WTC11 (cell line): ENCODE measurements around the gene RARS2. TPM values are rescaled to one million over a fixed set of nuclear protein-coding genes. Genes with fewer than 3 reads are reported as not detected.

Experiments
- ATAC-seq: fragments of 200-7000 bp; cut with Tn5 transposase; 2 replicates; pipeline ENCODE4 v1.10.0; 2021; ENCODE audit warnings: mild to moderate bottlenecking, moderate library complexity
- CTCF ChIA-PET: fragments of 300-600 bp; sonication (Branson Sonifier 250); formaldehyde crosslinking; loops from one replicate; lab custom pipeline; 2021; ENCODE audit warnings: antibody characterized with exemption; lab: Charles Lee
- POLR2A ChIA-PET: fragments of 350-600 bp; sonication (Branson Sonifier 250); formaldehyde crosslinking; loops from one replicate; lab custom pipeline; 2021; ENCODE audit warnings: antibody characterized with exemption; lab: Charles Lee
- DNase-seq: peaks from one replicate; pipeline ENCODE4 v3.0.0; 2021; ENCODE audit warnings: low spot score
- H3K27ac Mint-ChIP-seq: 2 replicates; pipeline ENCODE4 v1.8.0; 2021; ENCODE audit warnings: mixed read lengths
- H3K27me3 Mint-ChIP-seq: 2 replicates; pipeline ENCODE4 v1.8.0; 2021; ENCODE audit warnings: low read depth, mild to moderate bottlenecking, moderate library complexity, mixed read lengths
- H3K36me3 Mint-ChIP-seq: 2 replicates; pipeline ENCODE4 v1.8.0; 2021; ENCODE audit warnings: mixed read lengths
- H3K4me1 Mint-ChIP-seq: 2 replicates; pipeline ENCODE4 v1.8.0; 2022; ENCODE audit warnings: mixed read lengths
- H3K4me3 Mint-ChIP-seq: 2 replicates; pipeline ENCODE4 v1.8.0; 2021; ENCODE audit warnings: mild to moderate bottlenecking, moderate library complexity, mixed read lengths
- H3K9me3 Mint-ChIP-seq: 2 replicates; pipeline ENCODE4 v1.8.0; 2021; ENCODE audit warnings: mixed read lengths
- CREM ChIP-seq: sonication (generic); formaldehyde crosslinking; IDR thresholded peaks from 2 replicates; pipeline ENCODE4 v1.8.1; 2022; ENCODE audit warnings: mild to moderate bottlenecking, missing genetic modification reagents, moderate library complexity
- ESRRA ChIP-seq: sonication (generic); formaldehyde crosslinking; IDR thresholded peaks from 2 replicates; pipeline ENCODE4 v1.8.1; 2022; ENCODE audit warnings: mild to moderate bottlenecking, missing genetic modification reagents, borderline replicate concordance
- FOXP1 ChIP-seq: sonication (generic); formaldehyde crosslinking; IDR thresholded peaks from 2 replicates; pipeline ENCODE4 v1.8.0; 2022; ENCODE audit warnings: missing genetic modification reagents, mild to moderate bottlenecking, moderate library complexity, borderline replicate concordance
- GABPB1 ChIP-seq: sonication (generic); formaldehyde crosslinking; IDR thresholded peaks from 2 replicates; pipeline ENCODE4 v1.8.1; 2023; ENCODE audit warnings: mild to moderate bottlenecking, missing genetic modification reagents
- IRF2 ChIP-seq: sonication (generic); formaldehyde crosslinking; IDR thresholded peaks from 2 replicates; pipeline ENCODE4 v1.8.0; 2022; ENCODE audit warnings: low read depth, missing genetic modification reagents, borderline replicate concordance
- NR3C1 ChIP-seq: sonication (generic); formaldehyde crosslinking; conservative IDR thresholded peaks from 2 replicates; pipeline ENCODE4 v1.8.1; 2023; ENCODE audit warnings: low read depth, mild to moderate bottlenecking, missing genetic modification reagents
- SMAD3 ChIP-seq: sonication (generic); formaldehyde crosslinking; IDR thresholded peaks from 2 replicates; pipeline ENCODE4 v1.8.0; 2022; ENCODE audit warnings: missing genetic modification reagents, mild to moderate bottlenecking, borderline replicate concordance
- SP1 ChIP-seq: sonication (generic); formaldehyde crosslinking; conservative IDR thresholded peaks from 2 replicates; pipeline ENCODE4 v1.8.1; 2022; ENCODE audit warnings: missing genetic modification reagents
- ZNF263 ChIP-seq: sonication (generic); formaldehyde crosslinking; IDR thresholded peaks from 2 replicates; pipeline ENCODE4 v1.8.1; 2022; ENCODE audit warnings: low read depth, mild to moderate bottlenecking, moderate library complexity, missing genetic modification reagents
- total RNA-seq: library from RNA; stranded (reverse); gene quantifications from 3 replicates; pipeline ENCODE4 v1.2.3, GENCODE V29; 2021
- TF ChIP-seq, protein P1 (sequence below): sonication (generic); formaldehyde crosslinking; IDR thresholded peaks from 2 replicates; pipeline ENCODE4 v1.8.1; 2023; ENCODE audit warnings: mild to moderate bottlenecking, moderate library complexity, missing genetic modification reagents
- TF ChIP-seq, protein P2 (sequence below): sonication (generic); formaldehyde crosslinking; IDR thresholded peaks from 2 replicates; pipeline ENCODE4 v1.8.0; 2022; ENCODE audit warnings: mild to moderate bottlenecking, missing genetic modification reagents
- TF ChIP-seq, protein P3 (sequence below): fragments of 200-600 bp; IDR thresholded peaks from 2 replicates; pipeline ENCODE4 v1.8.0; 2022; ENCODE audit warnings: antibody characterized with exemption
- TF ChIP-seq, protein P4 (sequence below): sonication (generic); formaldehyde crosslinking; IDR thresholded peaks from 2 replicates; pipeline ENCODE4 v1.8.0; 2023; ENCODE audit warnings: missing genetic modification reagents, mild to moderate bottlenecking, borderline replicate concordance
- TF ChIP-seq, protein P5 (sequence below): sonication (generic); formaldehyde crosslinking; conservative IDR thresholded peaks from 2 replicates; pipeline ENCODE4 v1.8.1; 2022; ENCODE audit warnings: mild to moderate bottlenecking, missing genetic modification reagents
- TF ChIP-seq, protein P6 (sequence below): sonication (generic); formaldehyde crosslinking; IDR thresholded peaks from 2 replicates; pipeline ENCODE4 v1.8.0; 2022; ENCODE audit warnings: mild to moderate bottlenecking, missing genetic modification reagents

Gene RARS2
- total RNA-seq, 1 experiment from 2014 or later: 32.9 TPM

DNA sequence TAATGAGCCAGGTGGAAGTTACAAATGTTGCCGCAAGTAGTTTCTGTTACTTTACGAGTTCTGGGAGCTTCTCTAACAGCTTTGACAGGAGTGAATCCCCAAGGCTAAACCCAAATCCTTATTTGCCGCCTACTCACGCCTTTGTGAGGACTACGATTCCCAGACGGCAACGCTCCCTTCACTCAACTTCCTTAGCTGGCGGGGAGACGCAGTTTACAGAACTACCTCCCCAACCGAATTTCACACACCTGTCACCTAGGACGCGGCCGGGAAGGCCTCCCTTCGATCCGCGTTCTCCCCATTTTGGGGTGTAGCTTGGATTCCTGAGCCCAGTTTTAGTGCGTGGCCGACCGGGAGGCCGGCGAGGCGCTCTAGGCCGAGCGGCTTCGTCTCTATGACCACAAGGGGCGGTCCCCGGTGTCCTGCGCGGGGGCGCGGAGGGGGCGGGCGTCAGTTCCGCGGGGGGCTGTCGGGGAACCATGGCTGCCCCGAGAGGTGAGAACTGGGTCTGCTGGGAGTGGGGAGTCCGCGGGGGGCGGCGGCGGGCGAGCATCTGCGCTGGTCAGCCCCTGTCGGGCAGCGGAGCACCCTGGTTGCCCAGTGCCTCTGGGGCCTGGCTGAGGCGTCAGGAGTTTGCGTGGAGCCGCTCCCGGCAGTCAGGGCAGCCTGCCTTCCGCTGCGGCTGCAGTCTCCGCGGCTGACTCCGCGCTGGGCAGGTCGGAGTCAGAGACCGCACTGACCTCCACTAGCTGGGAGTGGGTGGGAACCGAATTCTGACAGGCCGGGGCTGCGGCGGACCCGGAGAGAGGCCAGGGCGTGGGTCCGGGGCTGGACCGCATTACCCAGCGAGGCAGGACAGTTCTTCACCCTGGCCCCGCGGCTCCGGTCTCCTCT, 117.0 kb downstream of the RARS2 start, which contains the start of gene SLC35A1:
SLC35A1 (plus strand) TSS at position 450 of the 894 bp plus-strand sequence; CDS start at position 480, 30 bp downstream.
- DNase-seq (peak; percentile 79), ATAC-seq (peak; percentile 84)
- H3K27ac Mint-ChIP-seq: peak within 1 kb of the TSS; percentile 97; the same call in 1 of the 2 replicates
- no peaks in the 10 kb centered on the region for H3K27me3 Mint-ChIP-seq
- H3K4me1 Mint-ChIP-seq: peaks cover 7% of the 10 kb centered on the region
- H3K9me3 Mint-ChIP-seq: no peaks in the 10 kb centered on the region
- no peaks in the 10 kb centered on the region for H3K36me3 Mint-ChIP-seq
- TF ChIP-seq ZNF263 (no peak), SMAD3 (CRISPR knock-in tag) (0 out of 2 replicates have a peak, but pooled peaks have one; percentile 44), ESRRA (CRISPR knock-in tag) (0 out of 2 replicates have a peak, but pooled peaks have one; percentile 53), FOXP1 (CRISPR knock-in tag) (peak; percentile 52; the same call in 1 of the 2 replicates), SP1 (CRISPR knock-in tag) (peak; percentile 92), CREM (CRISPR knock-in tag) (peak; percentile 53; the same call in 1 of the 2 replicates), IRF2 (CRISPR knock-in tag) (no peak), GABPB1 (peak; percentile 55; the same call in 1 of the 2 replicates), NR3C1 (CRISPR knock-in tag) (no peak)
- TF ChIP-seq, protein P1, sequence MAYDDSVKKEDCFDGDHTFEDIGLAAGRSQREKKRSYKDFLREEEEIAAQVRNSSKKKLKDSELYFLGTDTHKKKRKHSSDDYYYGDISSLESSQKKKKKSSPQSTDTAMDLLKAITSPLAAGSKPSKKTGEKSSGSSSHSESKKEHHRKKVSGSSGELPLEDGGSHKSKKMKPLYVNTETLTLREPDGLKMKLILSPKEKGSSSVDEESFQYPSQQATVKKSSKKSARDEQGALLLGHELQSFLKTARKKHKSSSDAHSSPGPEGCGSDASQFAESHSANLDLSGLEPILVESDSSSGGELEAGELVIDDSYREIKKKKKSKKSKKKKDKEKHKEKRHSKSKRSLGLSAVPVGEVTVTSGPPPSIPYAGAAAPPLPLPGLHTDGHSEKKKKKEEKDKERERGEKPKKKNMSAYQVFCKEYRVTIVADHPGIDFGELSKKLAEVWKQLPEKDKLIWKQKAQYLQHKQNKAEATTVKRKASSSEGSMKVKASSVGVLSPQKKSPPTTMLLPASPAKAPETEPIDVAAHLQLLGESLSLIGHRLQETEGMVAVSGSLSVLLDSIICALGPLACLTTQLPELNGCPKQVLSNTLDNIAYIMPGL: peak; percentile 84; the same call in 1 of the 2 replicates
- TF ChIP-seq, protein P2, sequence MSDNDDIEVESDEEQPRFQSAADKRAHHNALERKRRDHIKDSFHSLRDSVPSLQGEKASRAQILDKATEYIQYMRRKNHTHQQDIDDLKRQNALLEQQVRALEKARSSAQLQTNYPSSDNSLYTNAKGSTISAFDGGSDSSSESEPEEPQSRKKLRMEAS (CRISPR knock-in tag): 0 out of 2 replicates have a peak, but pooled peaks have one; percentile 40
- TF ChIP-seq, protein P3, sequence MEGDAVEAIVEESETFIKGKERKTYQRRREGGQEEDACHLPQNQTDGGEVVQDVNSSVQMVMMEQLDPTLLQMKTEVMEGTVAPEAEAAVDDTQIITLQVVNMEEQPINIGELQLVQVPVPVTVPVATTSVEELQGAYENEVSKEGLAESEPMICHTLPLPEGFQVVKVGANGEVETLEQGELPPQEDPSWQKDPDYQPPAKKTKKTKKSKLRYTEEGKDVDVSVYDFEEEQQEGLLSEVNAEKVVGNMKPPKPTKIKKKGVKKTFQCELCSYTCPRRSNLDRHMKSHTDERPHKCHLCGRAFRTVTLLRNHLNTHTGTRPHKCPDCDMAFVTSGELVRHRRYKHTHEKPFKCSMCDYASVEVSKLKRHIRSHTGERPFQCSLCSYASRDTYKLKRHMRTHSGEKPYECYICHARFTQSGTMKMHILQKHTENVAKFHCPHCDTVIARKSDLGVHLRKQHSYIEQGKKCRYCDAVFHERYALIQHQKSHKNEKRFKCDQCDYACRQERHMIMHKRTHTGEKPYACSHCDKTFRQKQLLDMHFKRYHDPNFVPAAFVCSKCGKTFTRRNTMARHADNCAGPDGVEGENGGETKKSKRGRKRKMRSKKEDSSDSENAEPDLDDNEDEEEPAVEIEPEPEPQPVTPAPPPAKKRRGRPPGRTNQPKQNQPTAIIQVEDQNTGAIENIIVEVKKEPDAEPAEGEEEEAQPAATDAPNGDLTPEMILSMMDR: no peak
- TF ChIP-seq, protein P4, sequence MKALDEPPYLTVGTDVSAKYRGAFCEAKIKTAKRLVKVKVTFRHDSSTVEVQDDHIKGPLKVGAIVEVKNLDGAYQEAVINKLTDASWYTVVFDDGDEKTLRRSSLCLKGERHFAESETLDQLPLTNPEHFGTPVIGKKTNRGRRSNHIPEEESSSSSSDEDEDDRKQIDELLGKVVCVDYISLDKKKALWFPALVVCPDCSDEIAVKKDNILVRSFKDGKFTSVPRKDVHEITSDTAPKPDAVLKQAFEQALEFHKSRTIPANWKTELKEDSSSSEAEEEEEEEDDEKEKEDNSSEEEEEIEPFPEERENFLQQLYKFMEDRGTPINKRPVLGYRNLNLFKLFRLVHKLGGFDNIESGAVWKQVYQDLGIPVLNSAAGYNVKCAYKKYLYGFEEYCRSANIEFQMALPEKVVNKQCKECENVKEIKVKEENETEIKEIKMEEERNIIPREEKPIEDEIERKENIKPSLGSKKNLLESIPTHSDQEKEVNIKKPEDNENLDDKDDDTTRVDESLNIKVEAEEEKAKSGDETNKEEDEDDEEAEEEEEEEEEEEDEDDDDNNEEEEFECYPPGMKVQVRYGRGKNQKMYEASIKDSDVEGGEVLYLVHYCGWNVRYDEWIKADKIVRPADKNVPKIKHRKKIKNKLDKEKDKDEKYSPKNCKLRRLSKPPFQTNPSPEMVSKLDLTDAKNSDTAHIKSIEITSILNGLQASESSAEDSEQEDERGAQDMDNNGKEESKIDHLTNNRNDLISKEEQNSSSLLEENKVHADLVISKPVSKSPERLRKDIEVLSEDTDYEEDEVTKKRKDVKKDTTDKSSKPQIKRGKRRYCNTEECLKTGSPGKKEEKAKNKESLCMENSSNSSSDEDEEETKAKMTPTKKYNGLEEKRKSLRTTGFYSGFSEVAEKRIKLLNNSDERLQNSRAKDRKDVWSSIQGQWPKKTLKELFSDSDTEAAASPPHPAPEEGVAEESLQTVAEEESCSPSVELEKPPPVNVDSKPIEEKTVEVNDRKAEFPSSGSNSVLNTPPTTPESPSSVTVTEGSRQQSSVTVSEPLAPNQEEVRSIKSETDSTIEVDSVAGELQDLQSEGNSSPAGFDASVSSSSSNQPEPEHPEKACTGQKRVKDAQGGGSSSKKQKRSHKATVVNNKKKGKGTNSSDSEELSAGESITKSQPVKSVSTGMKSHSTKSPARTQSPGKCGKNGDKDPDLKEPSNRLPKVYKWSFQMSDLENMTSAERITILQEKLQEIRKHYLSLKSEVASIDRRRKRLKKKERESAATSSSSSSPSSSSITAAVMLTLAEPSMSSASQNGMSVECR (CRISPR knock-in tag): 0 out of 2 replicates have a peak, but pooled peaks have one; percentile 69
- TF ChIP-seq, protein P5, sequence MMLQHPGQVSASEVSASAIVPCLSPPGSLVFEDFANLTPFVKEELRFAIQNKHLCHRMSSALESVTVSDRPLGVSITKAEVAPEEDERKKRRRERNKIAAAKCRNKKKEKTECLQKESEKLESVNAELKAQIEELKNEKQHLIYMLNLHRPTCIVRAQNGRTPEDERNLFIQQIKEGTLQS (CRISPR knock-in tag): no peak
- TF ChIP-seq, protein P6, sequence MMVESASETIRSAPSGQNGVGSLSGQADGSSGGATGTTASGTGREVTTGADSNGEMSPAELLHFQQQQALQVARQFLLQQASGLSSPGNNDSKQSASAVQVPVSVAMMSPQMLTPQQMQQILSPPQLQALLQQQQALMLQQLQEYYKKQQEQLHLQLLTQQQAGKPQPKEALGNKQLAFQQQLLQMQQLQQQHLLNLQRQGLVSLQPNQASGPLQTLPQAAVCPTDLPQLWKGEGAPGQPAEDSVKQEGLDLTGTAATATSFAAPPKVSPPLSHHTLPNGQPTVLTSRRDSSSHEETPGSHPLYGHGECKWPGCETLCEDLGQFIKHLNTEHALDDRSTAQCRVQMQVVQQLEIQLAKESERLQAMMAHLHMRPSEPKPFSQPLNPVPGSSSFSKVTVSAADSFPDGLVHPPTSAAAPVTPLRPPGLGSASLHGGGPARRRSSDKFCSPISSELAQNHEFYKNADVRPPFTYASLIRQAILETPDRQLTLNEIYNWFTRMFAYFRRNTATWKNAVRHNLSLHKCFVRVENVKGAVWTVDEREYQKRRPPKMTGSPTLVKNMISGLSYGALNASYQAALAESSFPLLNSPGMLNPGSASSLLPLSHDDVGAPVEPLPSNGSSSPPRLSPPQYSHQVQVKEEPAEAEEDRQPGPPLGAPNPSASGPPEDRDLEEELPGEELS: 0 out of 2 replicates have a peak, but pooled peaks have one; percentile 25
- ChIA-PET CTCF (interaction anchor here (1.3 kb wide), 1 partner anchor 80 kb away, joined by 4 read pairs; no protein-coding TSS in a partner anchor), POLR2A (interaction anchor here (0.6 kb wide), 1 partner anchor 104 kb away, joined by 4 read pairs; no protein-coding TSS in a partner anchor)
- H3K4me3 Mint-ChIP-seq: peak within 1 kb of the TSS; percentile 98
